Liver (tissue), 3 donors: ENCODE results near the gene CRMP1.

Source experiments
- EGR1 ChIP-seq, 2 donors: IDR thresholded peaks; 2 replicates each; pipeline ENCODE4 v1.6.1; 2016 to 2018; ENCODE audit warnings: antibody characterized with exemption in 2 of 2, low read depth in 2 of 2
- GABPA ChIP-seq, 2 donors: IDR thresholded peaks in 1 of 2; conservative IDR thresholded peaks in 1 of 2; 2 replicates each; pipeline ENCODE4 v1.6.1; 2016; ENCODE audit warnings: antibody characterized with exemption in 2 of 2, mild to moderate bottlenecking in 1 of 2, moderate library complexity in 1 of 2
- JUND ChIP-seq, 2 donors: IDR thresholded peaks; 2 replicates each; pipeline ENCODE4 v1.6.1; 2016; ENCODE audit warnings: antibody characterized with exemption in 2 of 2
- MAX ChIP-seq: IDR thresholded peaks from 2 replicates; pipeline ENCODE4 v1.6.1; 2016; ENCODE audit warnings: antibody characterized with exemption
- RAD21 ChIP-seq, 2 donors: IDR thresholded peaks; 2 replicates each; pipeline ENCODE4 v1.6.1; 2016; ENCODE audit warnings: antibody characterized with exemption in 2 of 2, mild to moderate bottlenecking in 2 of 2
- RXRA ChIP-seq, 2 donors: IDR thresholded peaks; 2 replicates each; pipeline ENCODE4 v1.6.1; 2017 to 2018; ENCODE audit warnings: antibody characterized with exemption in 2 of 2, mild to moderate bottlenecking in 1 of 2
- SP1 ChIP-seq: IDR thresholded peaks from 2 replicates; pipeline ENCODE4 v1.6.1; 2018; ENCODE audit warnings: antibody characterized with exemption, mild to moderate bottlenecking
- TAF1 ChIP-seq: conservative IDR thresholded peaks from 2 replicates; pipeline ENCODE4 v1.6.1; 2016; ENCODE audit warnings: antibody characterized with exemption, mild to moderate bottlenecking
- YY1 ChIP-seq: IDR thresholded peaks from 2 replicates; pipeline ENCODE4 v1.6.1; 2016; ENCODE audit warnings: antibody characterized with exemption, mild to moderate bottlenecking
- TF ChIP-seq, protein P1 (sequence below): fragments of 150-350 bp; IDR thresholded peaks from 2 replicates; pipeline ENCODE4 v1.5.1; 2017; ENCODE audit warnings: improper control_type of control experiment, low read depth, low read length; ENCODE audit not compliant: missing input control
- TF ChIP-seq, protein P2 (sequence below): IDR thresholded peaks from 2 replicates; pipeline ENCODE4 v1.6.1; 2016; ENCODE audit warnings: antibody characterized with exemption, mild to moderate bottlenecking
- TF ChIP-seq, protein P3 (sequence below): IDR thresholded peaks from 2 replicates; pipeline ENCODE4 v1.6.1; 2016; ENCODE audit warnings: antibody characterized with exemption
- TF ChIP-seq, protein P4 (sequence below): IDR thresholded peaks from 2 replicates; pipeline ENCODE4 v1.6.1; 2016; ENCODE audit warnings: antibody characterized with exemption
- donor health status: healthy.
- donor health status: healthy.

GRCh38 chr4:5870701-5871100, 22.2 kb downstream of the CRMP1 start:
- TF ChIP-seq, protein P1, sequence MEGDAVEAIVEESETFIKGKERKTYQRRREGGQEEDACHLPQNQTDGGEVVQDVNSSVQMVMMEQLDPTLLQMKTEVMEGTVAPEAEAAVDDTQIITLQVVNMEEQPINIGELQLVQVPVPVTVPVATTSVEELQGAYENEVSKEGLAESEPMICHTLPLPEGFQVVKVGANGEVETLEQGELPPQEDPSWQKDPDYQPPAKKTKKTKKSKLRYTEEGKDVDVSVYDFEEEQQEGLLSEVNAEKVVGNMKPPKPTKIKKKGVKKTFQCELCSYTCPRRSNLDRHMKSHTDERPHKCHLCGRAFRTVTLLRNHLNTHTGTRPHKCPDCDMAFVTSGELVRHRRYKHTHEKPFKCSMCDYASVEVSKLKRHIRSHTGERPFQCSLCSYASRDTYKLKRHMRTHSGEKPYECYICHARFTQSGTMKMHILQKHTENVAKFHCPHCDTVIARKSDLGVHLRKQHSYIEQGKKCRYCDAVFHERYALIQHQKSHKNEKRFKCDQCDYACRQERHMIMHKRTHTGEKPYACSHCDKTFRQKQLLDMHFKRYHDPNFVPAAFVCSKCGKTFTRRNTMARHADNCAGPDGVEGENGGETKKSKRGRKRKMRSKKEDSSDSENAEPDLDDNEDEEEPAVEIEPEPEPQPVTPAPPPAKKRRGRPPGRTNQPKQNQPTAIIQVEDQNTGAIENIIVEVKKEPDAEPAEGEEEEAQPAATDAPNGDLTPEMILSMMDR, result no peak
- TF ChIP-seq, protein P2, sequence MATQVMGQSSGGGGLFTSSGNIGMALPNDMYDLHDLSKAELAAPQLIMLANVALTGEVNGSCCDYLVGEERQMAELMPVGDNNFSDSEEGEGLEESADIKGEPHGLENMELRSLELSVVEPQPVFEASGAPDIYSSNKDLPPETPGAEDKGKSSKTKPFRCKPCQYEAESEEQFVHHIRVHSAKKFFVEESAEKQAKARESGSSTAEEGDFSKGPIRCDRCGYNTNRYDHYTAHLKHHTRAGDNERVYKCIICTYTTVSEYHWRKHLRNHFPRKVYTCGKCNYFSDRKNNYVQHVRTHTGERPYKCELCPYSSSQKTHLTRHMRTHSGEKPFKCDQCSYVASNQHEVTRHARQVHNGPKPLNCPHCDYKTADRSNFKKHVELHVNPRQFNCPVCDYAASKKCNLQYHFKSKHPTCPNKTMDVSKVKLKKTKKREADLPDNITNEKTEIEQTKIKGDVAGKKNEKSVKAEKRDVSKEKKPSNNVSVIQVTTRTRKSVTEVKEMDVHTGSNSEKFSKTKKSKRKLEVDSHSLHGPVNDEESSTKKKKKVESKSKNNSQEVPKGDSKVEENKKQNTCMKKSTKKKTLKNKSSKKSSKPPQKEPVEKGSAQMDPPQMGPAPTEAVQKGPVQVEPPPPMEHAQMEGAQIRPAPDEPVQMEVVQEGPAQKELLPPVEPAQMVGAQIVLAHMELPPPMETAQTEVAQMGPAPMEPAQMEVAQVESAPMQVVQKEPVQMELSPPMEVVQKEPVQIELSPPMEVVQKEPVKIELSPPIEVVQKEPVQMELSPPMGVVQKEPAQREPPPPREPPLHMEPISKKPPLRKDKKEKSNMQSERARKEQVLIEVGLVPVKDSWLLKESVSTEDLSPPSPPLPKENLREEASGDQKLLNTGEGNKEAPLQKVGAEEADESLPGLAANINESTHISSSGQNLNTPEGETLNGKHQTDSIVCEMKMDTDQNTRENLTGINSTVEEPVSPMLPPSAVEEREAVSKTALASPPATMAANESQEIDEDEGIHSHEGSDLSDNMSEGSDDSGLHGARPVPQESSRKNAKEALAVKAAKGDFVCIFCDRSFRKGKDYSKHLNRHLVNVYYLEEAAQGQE, result no peak
- TF ChIP-seq YY1, result no peak
- TF ChIP-seq RAD21 (IDR thresholded peaks at IDR 0.05), result no peak
- TF ChIP-seq MAX, result no peak
- TF ChIP-seq SP1, result no peak
- TF ChIP-seq GABPA (IDR thresholded peaks at IDR 0.05 in 1 of 2, conservative IDR thresholded peaks at IDR 0.05 in 1 of 2), result no peak
- TF ChIP-seq, protein P3, sequence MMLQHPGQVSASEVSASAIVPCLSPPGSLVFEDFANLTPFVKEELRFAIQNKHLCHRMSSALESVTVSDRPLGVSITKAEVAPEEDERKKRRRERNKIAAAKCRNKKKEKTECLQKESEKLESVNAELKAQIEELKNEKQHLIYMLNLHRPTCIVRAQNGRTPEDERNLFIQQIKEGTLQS, result no peak
- TF ChIP-seq JUND (IDR thresholded peaks at IDR 0.05), result no peak
- TF ChIP-seq TAF1, result no peak
- no peak for TF ChIP-seq EGR1 (IDR thresholded peaks at IDR 0.05; ENCODE audit: low read depth in 2 of 2)
- TF ChIP-seq, protein P4, sequence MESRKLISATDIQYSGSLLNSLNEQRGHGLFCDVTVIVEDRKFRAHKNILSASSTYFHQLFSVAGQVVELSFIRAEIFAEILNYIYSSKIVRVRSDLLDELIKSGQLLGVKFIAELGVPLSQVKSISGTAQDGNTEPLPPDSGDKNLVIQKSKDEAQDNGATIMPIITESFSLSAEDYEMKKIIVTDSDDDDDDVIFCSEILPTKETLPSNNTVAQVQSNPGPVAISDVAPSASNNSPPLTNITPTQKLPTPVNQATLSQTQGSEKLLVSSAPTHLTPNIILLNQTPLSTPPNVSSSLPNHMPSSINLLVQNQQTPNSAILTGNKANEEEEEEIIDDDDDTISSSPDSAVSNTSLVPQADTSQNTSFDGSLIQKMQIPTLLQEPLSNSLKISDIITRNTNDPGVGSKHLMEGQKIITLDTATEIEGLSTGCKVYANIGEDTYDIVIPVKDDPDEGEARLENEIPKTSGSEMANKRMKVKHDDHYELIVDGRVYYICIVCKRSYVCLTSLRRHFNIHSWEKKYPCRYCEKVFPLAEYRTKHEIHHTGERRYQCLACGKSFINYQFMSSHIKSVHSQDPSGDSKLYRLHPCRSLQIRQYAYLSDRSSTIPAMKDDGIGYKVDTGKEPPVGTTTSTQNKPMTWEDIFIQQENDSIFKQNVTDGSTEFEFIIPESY, result no peak
- no peak for TF ChIP-seq RXRA (IDR thresholded peaks at IDR 0.05)
